NCI-H146 (cell line): ENCODE measurements around the gene SLITRK2.

Experiments
- DNase-seq: peaks from one replicate; lab custom pipeline; 2025; lab: John Stamatoyannopoulos, UW

Gene SLITRK2

DNA sequence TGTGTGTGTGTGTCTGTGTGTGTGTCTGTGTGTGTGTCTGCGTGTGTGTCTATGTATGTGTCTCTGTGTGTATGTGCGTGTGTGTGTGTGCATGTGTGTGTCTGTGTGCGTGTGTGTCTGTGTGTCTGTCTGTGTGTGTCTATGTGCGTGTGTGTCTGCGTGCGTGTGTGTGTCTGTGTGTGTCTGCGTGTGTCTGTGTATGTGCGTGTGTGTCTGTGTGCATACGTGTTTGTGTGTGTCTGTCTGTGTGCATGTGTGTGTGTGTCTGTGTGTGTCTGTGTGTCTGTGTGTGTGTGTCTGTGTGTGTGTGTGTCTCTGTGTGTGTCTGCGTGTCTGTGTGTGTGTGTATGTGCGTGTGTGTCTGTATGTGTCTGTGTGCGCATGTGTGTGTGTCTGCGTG, 35.6 kb downstream of the SLITRK2 start:
- no peak for DNase-seq

DNA sequence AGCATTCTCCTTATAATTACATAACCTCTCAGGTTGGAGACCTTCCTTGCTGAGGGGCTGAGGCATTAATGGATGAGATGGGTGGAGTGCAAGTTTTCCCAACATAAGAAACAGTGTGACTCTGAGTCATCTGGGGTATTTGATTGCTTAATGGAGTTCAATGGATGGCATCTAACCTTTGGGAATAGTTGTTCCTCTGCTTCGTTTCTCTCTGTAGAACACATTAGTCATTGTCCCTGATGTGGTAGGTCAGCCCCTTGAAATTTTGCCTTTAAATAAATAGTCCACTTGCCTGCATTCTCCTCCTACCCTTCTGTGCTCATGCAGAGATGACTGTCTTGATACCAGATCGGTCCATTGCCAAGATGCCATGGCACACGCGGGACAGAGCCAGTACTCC, 38.6 kb downstream of the SLITRK2 start:
- DNase-seq, result no peak

DNA sequence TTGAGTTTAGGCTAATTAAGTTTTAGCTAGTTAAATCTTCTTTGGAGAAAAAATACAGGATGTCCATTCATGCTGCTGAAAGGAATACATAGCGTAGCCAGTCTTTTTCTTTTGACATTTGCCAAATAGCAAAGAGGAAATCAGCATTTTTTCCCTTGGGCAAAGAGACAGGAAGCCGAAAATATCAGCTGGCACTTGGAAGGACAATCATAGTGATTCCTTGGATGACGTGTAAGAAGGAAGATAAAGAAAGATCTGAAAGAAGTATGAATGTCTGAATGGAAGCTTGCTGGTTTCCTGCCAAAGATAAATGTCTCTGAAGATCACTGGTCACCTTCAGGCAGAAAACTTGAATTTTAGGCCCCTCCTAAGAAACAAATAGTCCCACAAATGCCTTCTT, 44.2 kb downstream of the SLITRK2 start:
- no peak for DNase-seq

DNA sequence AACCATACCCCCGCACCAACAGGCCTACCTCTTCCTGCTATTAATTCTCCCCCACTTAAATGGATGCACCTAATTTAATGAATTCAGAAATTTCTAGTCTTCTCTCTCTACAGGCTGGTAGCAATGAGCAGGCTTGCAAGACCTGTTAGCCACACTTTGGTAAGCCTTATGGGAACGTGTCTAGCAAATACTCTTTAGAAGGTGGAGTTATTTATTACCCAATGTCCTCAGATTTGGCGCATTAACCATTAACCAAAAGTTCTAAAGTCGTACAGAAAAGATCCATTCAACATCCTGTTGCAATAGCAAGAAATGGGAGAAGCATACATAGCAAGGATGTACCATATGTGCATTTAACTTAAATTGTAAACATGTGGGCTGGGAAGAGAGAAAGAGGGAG, 47.5 kb downstream of the SLITRK2 start:
- DNase-seq, result no peak
